ENCODE data around the gene SLC25A21.

SLC25A21 gene

GRCh38 chr14:36647417-36647823 is 525.0 kb downstream of the SLC25A21 start:
- DNase-seq (ENCODE audit: low spot score): no peak

GRCh38 chr14:36646664-36647416 is 525.6 kb downstream of the SLC25A21 start:
- DNase-seq (ENCODE audit: low spot score): no peak

GRCh38 chr14:36633580-36633979 is 538.8 kb downstream of the SLC25A21 start:
- DNase-seq (ENCODE audit: low spot score): no peak

Data from activated CD4-positive, alpha-beta T cell treated with anti-CD3 and anti-CD28 coated beads, Interleukin-2, Interleukin-4, amounts not matched to agents 100 ng/mL and 50 ng/mL, durations not matched to agents 16 hours and 8 hours (primary cell).